Stimulated activated CD8-positive, alpha-beta memory T cell treated with anti-CD3 and anti-CD28 coated beads, Interleukin-15, amount 100 ng/mL, for 24 hours (primary cell): Measurements from ENCODE around the gene NUDT15.
A peak's percentile ranks its signal among the peaks of the same experiment; 100 is the strongest.
"Not testable (repeated sequence)": the region's sequence is repeated elsewhere in the genome, so short reads cannot be mapped to it uniquely, and the experiment has no call there.

Experiments used
- DNase-seq: peaks from one replicate; pipeline ENCODE4 v3.0.0-alpha.2; 2020; ENCODE audit warnings: low read depth

Gene NUDT15

GRCh38 chr13:48037346-48038173 is at the start of gene NUDT15:
Gene NUDT15 (plus strand): TSS chr13:48037726. CDS start chr13:48037747, 21 bp downstream.
- DNase-seq: peak; percentile 92

- no peak for DNase-seq
Observed at GRCh38 chr13:47990427-47990826, 47.1 kb upstream of the NUDT15 start.

- DNase-seq: no peak
Observed at GRCh38 chr13:47990920-47991466, 46.5 kb upstream of the NUDT15 start.

- DNase-seq: no peak
Observed at GRCh38 chr13:47991859-47992258, 45.7 kb upstream of the NUDT15 start.

GRCh38 chr13:47997384-47997783 is 40.1 kb upstream of the NUDT15 start:
- no peak for DNase-seq

- no peak for DNase-seq
Observed at GRCh38 chr13:47999973-48000372, 37.6 kb upstream of the NUDT15 start.

GRCh38 chr13:48000559-48001113 is 36.9 kb upstream of the NUDT15 start:
- DNase-seq: no peak

- peak; percentile 87 for DNase-seq
Observed at GRCh38 chr13:48001114-48001881, 36.2 kb upstream of the NUDT15 start, which contains the start of gene SUCLA2. Gene SUCLA2 (minus strand): TSS chr13:48001273. CDS start chr13:48001269, 4 bp downstream.

GRCh38 chr13:48001999-48002398 is 35.5 kb upstream of the NUDT15 start:
- DNase-seq: not testable (repeated sequence)

- DNase-seq: no peak
Observed at GRCh38 chr13:48004201-48004600, 33.3 kb upstream of the NUDT15 start.

- DNase-seq: no peak
Observed at GRCh38 chr13:48006396-48006795, 31.1 kb upstream of the NUDT15 start.

- DNase-seq: no peak
Observed at GRCh38 chr13:48009284-48009683, 28.2 kb upstream of the NUDT15 start.

- no peak for DNase-seq
Observed at GRCh38 chr13:48010698-48011097, 26.8 kb upstream of the NUDT15 start.

- DNase-seq: no peak
Observed at GRCh38 chr13:48012668-48013067, 24.9 kb upstream of the NUDT15 start.

GRCh38 chr13:48014359-48014758 is 23.2 kb upstream of the NUDT15 start:
- DNase-seq: no peak

GRCh38 chr13:48018637-48019036 is 18.9 kb upstream of the NUDT15 start:
- no peak for DNase-seq

GRCh38 chr13:48019796-48020195 is 17.7 kb upstream of the NUDT15 start:
- DNase-seq: no peak

GRCh38 chr13:48028066-48028465 is 9.5 kb upstream of the NUDT15 start:
- no peak for DNase-seq

GRCh38 chr13:48029859-48030258 is 7.7 kb upstream of the NUDT15 start:
- DNase-seq: no peak

GRCh38 chr13:48038761-48039160 is 1.2 kb downstream of the NUDT15 start:
- DNase-seq: no peak

GRCh38 chr13:48040049-48040448 is 2.5 kb downstream of the NUDT15 start:
- DNase-seq: no peak

GRCh38 chr13:48040896-48041295 is 3.4 kb downstream of the NUDT15 start:
- no peak for DNase-seq
